Activated CD4-positive, CD25-positive, alpha-beta regulatory T cell treated with anti-CD3 and anti-CD28 coated beads, Interleukin-2, amount 50 U/mL, for 16 hours (primary cell): ENCODE measurements around the gene LGI4.
A peak's percentile ranks its signal among the peaks of the same experiment; 100 is the strongest.

ENCODE experiments used
- DNase-seq: peaks from one replicate; pipeline ENCODE4 v3.0.0-alpha.2; 2020; ENCODE audit warnings: low read depth, low spot score

LGI4 gene

GRCh38 chr19:35124098-35125060 is 10.5 kb downstream of the LGI4 start:
- DNase-seq, result peak; percentile 76

- no peak for DNase-seq
Observed at GRCh38 chr19:35123573-35123972, 11.3 kb downstream of the LGI4 start.

DNA sequence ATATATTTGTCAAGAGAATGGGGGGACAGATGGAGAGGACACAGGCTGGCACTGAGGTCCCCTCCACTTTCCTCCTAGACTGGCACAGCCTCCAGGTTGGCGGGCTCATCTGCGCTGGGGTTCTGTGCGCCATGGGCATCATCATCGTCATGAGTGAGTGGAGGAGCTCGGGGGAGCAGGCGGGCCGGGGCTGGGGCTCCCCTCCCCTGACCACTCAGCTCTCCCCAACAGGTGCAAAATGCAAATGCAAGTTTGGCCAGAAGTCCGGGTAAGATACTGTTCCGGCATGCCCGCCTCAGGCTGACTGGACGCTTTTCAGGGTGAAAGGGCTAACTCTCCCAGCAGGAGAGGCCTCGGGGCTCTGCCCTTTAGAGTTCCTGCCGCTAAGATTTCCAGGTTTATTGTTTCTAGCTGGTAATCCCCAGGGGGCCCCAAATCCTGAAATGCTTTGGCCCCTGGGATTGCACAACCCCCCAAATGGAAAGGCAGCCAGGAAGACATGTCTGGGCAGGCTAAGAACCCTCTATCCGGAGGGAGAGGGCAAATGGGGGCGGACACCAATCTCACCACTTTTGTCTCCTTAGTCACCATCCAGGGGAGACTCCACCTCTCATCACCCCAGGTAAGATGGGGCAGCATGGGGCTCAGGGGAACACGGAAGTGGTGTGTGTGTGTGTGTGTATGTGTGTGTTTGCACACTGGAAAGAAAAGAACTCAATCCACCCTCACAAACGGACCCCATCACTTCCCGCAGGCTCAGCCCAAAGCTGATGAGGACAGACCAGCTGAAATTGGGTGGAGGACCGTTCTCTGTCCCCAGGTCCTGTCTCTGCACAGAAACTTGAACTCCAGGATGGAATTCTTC is 11.9 kb downstream of the LGI4 start:
- no peak for DNase-seq

- DNase-seq, result no peak
Observed at GRCh38 chr19:35120898-35121297, 14.0 kb downstream of the LGI4 start.

DNA sequence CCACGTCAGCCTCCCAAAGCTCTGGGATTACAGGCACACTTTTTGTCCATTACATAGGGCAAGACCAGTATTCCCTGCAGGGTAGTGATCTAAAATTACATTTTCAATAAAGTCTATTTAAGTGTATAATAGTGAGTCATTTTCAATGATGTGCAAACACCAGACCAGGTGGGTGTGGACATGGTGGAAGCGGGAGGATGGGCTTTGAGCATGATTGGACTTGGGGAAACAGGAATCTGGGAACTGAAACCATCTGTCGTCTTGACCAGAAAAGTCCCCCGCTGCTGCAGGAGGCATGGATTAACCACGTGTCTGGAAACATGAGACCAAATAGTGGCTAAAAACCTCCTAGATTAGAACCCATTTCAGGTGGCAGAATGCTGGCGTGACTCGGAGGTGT is 14.4 kb downstream of the LGI4 start:
- DNase-seq, result no peak

DNA sequence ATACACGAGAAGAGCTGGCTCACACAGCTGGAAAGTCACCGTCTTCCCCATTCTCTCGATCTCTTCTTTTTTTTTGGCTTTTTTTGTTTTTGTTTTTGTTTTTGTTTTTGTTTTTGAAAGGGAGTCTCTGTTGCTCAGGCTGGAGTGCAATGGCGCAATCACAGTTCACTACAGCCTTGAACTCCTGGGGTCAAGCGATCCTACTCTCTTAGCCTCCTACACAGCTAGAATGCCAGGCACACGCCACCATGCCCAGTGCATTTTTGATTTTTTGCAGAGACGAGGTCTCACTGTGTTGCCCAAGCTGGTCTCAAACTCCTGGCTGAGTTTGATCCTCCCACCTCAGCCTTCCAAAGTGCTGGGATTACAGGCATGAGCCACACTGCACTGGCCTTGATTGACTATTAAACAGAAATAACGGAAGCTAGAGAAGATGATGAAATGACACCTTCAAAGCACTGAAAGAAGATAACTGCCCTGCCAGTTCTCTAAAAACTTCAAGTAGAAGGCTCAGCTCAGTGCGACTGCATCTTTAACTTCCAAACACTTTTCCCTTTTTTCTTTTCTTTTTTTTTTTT is 15.2 kb downstream of the LGI4 start:
- DNase-seq, result no peak

GRCh38 chr19:35119091-35119490 is 15.8 kb downstream of the LGI4 start:
- no peak for DNase-seq

- no peak for DNase-seq
Observed at GRCh38 chr19:35118268-35119020, 16.4 kb downstream of the LGI4 start.

GRCh38 chr19:35117799-35118198 is 17.1 kb downstream of the LGI4 start:
- DNase-seq, result no peak

- no peak for DNase-seq
Observed at GRCh38 chr19:35117116-35117515, 17.7 kb downstream of the LGI4 start.

DNA sequence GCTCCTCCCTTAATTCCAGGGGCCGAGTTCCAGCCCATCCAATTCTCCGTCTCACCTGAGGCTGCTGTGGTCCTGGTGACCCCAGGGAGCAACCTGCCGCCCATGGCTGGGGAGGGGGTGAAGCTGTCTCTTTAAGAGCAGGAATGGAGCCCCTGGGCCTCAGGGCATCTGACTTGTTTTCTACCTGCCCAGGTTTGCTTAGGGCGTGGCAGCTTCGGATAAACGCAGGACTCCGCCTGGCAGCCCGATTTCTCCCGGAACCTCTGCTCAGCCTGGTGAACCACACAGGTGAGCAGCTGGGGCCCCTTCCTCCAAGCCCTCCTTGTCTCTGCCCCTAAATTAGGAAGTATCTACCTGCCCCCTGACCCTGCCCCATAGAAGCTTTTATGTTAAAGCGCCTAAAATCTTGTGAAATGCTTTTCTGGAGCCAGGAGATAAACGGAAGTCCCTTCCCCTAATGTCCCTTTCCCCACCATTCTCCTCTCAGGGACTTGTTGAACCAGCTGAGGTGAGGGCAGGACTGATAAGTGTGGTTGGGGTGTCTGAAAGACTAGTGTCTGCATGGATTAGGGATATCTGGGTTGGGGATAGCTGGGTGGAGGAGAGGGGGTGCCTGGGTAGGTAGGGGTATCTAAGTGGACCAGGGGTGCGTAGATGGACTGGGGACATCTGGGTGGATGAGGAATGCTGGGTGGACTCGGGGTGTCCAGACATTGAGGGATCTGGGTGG is 18.6 kb downstream of the LGI4 start:
- DNase-seq, result no peak

- no peak for DNase-seq
Observed at GRCh38 chr19:35115177-35115951, 19.5 kb downstream of the LGI4 start, which contains the start of gene FXYD3. FXYD3 (plus strand) TSS chr19:35115823; CDS start chr19:35119377, 3,554 bp downstream.

- DNase-seq, result peak; percentile 29
Observed at GRCh38 chr19:35114353-35115176, 20.3 kb downstream of the LGI4 start.

- no peak for DNase-seq
Observed at GRCh38 chr19:35112995-35113688, 21.7 kb downstream of the LGI4 start.

- no peak for DNase-seq
Observed at GRCh38 chr19:35110974-35111373, 23.9 kb downstream of the LGI4 start.

DNA sequence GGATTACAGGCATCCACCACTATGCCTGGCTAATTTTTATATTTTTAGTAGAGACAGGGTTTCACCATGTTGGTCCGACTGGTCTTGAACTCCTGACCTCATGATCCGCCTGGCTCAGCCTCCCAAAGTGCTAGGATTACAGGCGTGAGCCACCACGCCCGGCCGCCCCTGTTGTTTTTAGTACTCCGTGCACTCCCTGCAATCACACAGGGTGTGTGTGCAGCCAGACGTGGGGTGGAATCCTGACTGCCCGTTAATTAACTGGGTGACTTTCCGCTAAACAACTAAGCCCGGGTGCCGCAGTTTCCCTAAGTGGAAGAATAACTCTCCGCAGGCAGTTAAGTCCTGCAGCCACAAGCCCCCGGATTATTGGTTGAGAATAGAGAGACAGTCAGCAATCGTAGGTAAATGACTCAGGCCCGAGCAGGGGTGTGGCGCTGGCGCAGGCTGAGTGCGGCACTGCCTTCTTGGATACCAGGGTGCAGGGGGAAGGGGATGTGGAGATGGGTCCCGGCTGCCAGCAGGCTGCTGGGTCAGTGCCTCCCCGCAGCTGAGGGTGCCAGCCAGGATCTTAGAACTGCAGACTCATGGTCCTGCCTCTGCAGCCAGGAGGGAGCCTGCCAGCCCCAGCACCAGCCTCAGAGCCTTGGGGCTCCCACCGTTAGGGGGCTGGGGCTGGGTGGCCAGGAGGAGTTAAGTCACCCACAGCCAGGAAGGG is 25.3 kb downstream of the LGI4 start:
- DNase-seq, result no peak

DNA sequence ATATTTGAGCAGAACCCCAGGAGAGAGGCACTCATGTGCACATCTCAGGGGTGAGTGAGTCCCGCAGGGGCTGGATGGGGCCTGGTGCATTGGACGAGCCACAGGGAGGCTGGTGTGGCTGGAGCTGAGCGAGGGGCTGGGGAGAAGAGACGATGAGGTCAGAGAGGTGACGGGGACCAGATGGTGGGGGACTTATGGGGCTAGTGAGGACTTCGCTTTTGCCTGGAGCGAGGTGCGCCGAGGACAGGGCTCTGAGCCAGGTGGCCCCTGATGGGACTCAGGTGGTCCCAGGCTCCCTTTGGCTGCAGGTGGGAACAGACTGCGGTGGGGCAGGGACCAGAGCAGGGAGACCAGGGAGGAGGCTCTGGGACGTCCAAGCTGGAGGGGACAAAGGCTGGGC is 26.1 kb downstream of the LGI4 start:
- DNase-seq, result no peak

GRCh38 chr19:35107545-35107944 is 27.3 kb downstream of the LGI4 start:
- DNase-seq, result no peak
